Measurements from ENCODE around the gene PCDHGC3. TPM values are rescaled to one million over a fixed set of nuclear protein-coding genes. Genes with fewer than 3 reads are reported as not detected.

Gene PCDHGC3
- total and polyA plus RNA-seq, 4 donors = 3.7 to 11.0 (median 6.2) TPM

DNA sequence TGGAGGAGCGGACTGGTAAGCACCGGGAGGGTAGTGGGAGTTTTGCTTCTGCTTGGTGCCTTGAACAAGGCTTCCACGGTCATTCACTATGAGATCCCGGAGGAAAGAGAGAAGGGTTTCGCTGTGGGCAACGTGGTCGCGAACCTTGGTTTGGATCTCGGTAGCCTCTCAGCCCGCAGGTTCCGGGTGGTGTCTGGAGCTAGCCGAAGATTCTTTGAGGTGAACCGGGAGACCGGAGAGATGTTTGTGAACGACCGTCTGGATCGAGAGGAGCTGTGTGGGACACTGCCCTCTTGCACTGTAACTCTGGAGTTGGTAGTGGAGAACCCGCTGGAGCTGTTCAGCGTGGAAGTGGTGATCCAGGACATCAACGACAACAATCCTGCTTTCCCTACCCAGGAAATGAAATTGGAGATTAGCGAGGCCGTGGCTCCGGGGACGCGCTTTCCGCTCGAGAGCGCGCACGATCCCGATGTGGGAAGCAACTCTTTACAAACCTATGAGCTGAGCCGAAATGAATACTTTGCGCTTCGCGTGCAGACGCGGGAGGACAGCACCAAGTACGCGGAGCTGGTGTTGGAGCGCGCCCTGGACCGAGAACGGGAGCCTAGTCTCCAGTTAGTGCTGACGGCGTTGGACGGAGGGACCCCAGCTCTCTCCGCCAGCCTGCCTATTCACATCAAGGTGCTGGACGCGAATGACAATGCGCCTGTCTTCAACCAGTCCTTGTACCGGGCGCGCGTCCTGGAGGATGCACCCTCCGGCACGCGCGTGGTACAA is 556 bp downstream of the PCDHGC3 start:
- Histone ChIP-seq H3K27ac (ENCODE audit: low read depth in 1 of 2, low read length in 2 of 2) (peak overlapping the region; percentile 68 to 71), H3K4me1 (ENCODE audit: control insufficient read depth in 4 of 4, insufficient read depth in 4 of 4, low read length in 3 of 4) (peaks cover 0 to 31% (median 14%) of the 10 kb centered on the region in 4 donors), H3K4me3 (ENCODE audit: low read depth in 1 of 3, low read length in 3 of 3) (peak overlapping the region; percentile 64 to 72 (median 71)), H3K36me3 (ENCODE audit: control insufficient read depth in 4 of 4, insufficient read depth in 3 of 4, low read depth in 1 of 4, low read length in 3 of 4) (no peaks in the 10 kb centered on the region), H3K9me3 (ENCODE audit: control insufficient read depth in 4 of 4, low read length in 3 of 4) (no peaks in the 10 kb centered on the region), H3K9ac (ENCODE audit: low read depth in 1 of 2, low read length in 2 of 2) (peak overlapping the region; percentile 17 to 70), H3K27me3 (ENCODE audit: control insufficient read depth in 4 of 4, insufficient read depth in 4 of 4, low read length in 3 of 4) (no peaks in the 10 kb centered on the region)
- DNase-seq (ENCODE audit: low spot score) = no peak
- TF ChIP-seq YY1 (IDR thresholded peaks at IDR 0.05) = peak; percentile 33
- no peak for TF ChIP-seq RAD21 (IDR thresholded peaks at IDR 0.05)
- WGBS = 4% methylated on average over 58 of the region's 58 CpGs

DNA sequence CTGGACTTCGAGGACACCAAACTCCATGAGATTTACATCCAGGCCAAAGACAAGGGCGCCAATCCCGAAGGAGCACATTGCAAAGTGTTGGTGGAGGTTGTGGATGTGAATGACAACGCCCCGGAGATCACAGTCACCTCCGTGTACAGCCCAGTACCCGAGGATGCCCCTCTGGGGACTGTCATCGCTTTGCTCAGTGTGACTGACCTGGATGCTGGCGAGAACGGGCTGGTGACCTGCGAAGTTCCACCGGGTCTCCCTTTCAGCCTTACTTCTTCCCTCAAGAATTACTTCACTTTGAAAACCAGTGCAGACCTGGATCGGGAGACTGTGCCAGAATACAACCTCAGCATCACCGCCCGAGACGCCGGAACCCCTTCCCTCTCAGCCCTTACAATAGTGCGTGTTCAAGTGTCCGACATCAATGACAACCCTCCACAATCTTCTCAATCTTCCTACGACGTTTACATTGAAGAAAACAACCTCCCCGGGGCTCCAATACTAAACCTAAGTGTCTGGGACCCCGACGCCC is 1.3 kb downstream of the PCDHGC3 start:
- Histone ChIP-seq H3K27ac (ENCODE audit: low read depth in 1 of 2, low read length in 2 of 2) (peak overlapping the region in 1 of 2 donors; percentile 71), H3K4me3 (ENCODE audit: low read depth in 1 of 3, low read length in 3 of 3) (peak overlapping the region; percentile 64 to 72 (median 71)), H3K36me3 (ENCODE audit: control insufficient read depth in 4 of 4, insufficient read depth in 3 of 4, low read depth in 1 of 4, low read length in 3 of 4) (no peaks in the 10 kb centered on the region), H3K9ac (ENCODE audit: low read depth in 1 of 2, low read length in 2 of 2) (no peak overlapping the region), H3K27me3 (ENCODE audit: control insufficient read depth in 4 of 4, insufficient read depth in 4 of 4, low read length in 3 of 4) (no peaks in the 10 kb centered on the region), H3K4me1 (ENCODE audit: control insufficient read depth in 4 of 4, insufficient read depth in 4 of 4, low read length in 3 of 4) (peaks cover 0 to 31% (median 14%) of the 10 kb centered on the region in 4 donors), H3K9me3 (ENCODE audit: control insufficient read depth in 4 of 4, low read length in 3 of 4) (no peaks in the 10 kb centered on the region)
- DNase-seq (ENCODE audit: low spot score) = no peak
- WGBS = 31% methylated on average over 24 of the region's 24 CpGs
- TF ChIP-seq, protein P1, sequence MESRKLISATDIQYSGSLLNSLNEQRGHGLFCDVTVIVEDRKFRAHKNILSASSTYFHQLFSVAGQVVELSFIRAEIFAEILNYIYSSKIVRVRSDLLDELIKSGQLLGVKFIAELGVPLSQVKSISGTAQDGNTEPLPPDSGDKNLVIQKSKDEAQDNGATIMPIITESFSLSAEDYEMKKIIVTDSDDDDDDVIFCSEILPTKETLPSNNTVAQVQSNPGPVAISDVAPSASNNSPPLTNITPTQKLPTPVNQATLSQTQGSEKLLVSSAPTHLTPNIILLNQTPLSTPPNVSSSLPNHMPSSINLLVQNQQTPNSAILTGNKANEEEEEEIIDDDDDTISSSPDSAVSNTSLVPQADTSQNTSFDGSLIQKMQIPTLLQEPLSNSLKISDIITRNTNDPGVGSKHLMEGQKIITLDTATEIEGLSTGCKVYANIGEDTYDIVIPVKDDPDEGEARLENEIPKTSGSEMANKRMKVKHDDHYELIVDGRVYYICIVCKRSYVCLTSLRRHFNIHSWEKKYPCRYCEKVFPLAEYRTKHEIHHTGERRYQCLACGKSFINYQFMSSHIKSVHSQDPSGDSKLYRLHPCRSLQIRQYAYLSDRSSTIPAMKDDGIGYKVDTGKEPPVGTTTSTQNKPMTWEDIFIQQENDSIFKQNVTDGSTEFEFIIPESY (IDR thresholded peaks at IDR 0.05) = no peak
- TF ChIP-seq FOXA2 (IDR thresholded peaks at IDR 0.05) = no peak

DNA sequence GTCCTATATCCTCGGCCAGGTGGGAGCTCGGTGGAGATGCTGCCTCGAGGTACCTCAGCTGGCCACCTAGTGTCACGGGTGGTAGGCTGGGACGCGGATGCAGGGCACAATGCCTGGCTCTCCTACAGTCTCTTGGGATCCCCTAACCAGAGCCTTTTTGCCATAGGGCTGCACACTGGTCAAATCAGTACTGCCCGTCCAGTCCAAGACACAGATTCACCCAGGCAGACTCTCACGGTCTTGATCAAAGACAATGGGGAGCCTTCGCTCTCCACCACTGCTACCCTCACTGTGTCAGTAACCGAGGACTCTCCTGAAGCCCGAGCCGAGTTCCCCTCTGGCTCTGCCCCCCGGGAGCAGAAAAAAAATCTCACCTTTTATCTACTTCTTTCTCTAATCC is 2.0 kb downstream of the PCDHGC3 start:
- no peak overlapping the region for H3K27ac ChIP-seq (ENCODE audit: low read depth in 1 of 2, low read length in 2 of 2)

More for the DNA sequence above, 2.0 kb downstream of the PCDHGC3 start:
- 46% methylated on average over 13 of the region's 13 CpGs for WGBS
- Histone ChIP-seq H3K9me3 (ENCODE audit: control insufficient read depth in 4 of 4, low read length in 3 of 4) (no peaks in the 10 kb centered on the region), H3K9ac (ENCODE audit: low read depth in 1 of 2, low read length in 2 of 2) (no peak overlapping the region), H3K36me3 (ENCODE audit: control insufficient read depth in 4 of 4, insufficient read depth in 3 of 4, low read depth in 1 of 4, low read length in 3 of 4) (no peaks in the 10 kb centered on the region), H3K27me3 (ENCODE audit: control insufficient read depth in 4 of 4, insufficient read depth in 4 of 4, low read length in 3 of 4) (no peaks in the 10 kb centered on the region), H3K4me3 (ENCODE audit: low read depth in 1 of 3, low read length in 3 of 3) (peak overlapping the region in 1 of 3 donors; percentile 12), H3K4me1 (ENCODE audit: control insufficient read depth in 4 of 4, insufficient read depth in 4 of 4, low read length in 3 of 4) (peaks cover 0 to 31% (median 14%) of the 10 kb centered on the region in 4 donors)
- DNase-seq (ENCODE audit: low spot score) = no peak
- TF ChIP-seq, protein P1 (IDR thresholded peaks at IDR 0.05) = no peak

All from liver (tissue), 9 donors.